SU-DHL-6 (cell line): Measurements from ENCODE around the gene CSF2RB.

Experiments used
- H2AFZ ChIP-seq: fragments of 200-600 bp; sonication (generic); 2 replicates; pipeline ENCODE4 v1.6.1; 2014; ENCODE audit warnings: low read depth, mild to moderate bottlenecking, moderate library complexity, mixed read lengths, antibody characterized with exemption, low read length; ENCODE audit not compliant: severe bottlenecking
- H3F3A ChIP-seq: fragments of 200-600 bp; shearing (Covaris generic); 2 replicates; pipeline ENCODE4 v1.6.0; 2016; ENCODE audit warnings: antibody characterized with exemption, mild to moderate bottlenecking; ENCODE audit not compliant: insufficient read depth
- H3K27ac ChIP-seq: fragments of 200-600 bp; sonication (generic); 2 replicates; pipeline ENCODE4 v1.5.1; 2016; ENCODE audit warnings: low read depth, mild to moderate bottlenecking, low read length, moderate library complexity, mixed read lengths
- H3K27me3 ChIP-seq: fragments of 200-600 bp; sonication (generic), shearing (Covaris generic); 2 replicates; pipeline ENCODE4 v1.6.0; 2014; ENCODE audit warnings: mild to moderate bottlenecking, low read length
- H3K36me3 ChIP-seq: fragments of 200-600 bp; sonication (generic); 2 replicates; pipeline ENCODE4 v1.6.1; 2014; ENCODE audit warnings: mild to moderate bottlenecking, low read length, mixed read lengths
- H3K4me2 ChIP-seq: fragments of 300-600, 200-600 bp; shearing (Covaris generic), sonication (generic); 2 replicates; pipeline ENCODE4 v1.6.0; 2014; ENCODE audit warnings: low read length, low read depth, mild to moderate bottlenecking; ENCODE audit not compliant: poor library complexity, severe bottlenecking
- H3K4me3 ChIP-seq: fragments of 200-600 bp; sonication (generic); 2 replicates; pipeline ENCODE4 v1.5.1; 2014; ENCODE audit warnings: antibody characterized with exemption, low read length, mild to moderate bottlenecking, mixed read lengths; ENCODE audit not compliant: insufficient read depth, poor library complexity, severe bottlenecking
- H3K79me2 ChIP-seq: fragments of 200-600 bp; sonication (generic); 2 replicates; pipeline ENCODE4 v1.6.1; 2014; ENCODE audit warnings: mild to moderate bottlenecking, low read length, moderate library complexity; ENCODE audit not compliant: insufficient read depth
- H3K9ac ChIP-seq: fragments of 200-600 bp; sonication (generic); 2 replicates; pipeline ENCODE4 v1.7.0; 2014; ENCODE audit warnings: mild to moderate bottlenecking, low read length
- H3K9me2 ChIP-seq: fragments of 200-600 bp; sonication (generic); replicated peaks from 2 replicates; pipeline ENCODE4 v1.6.1; 2014; ENCODE audit warnings: low read length; ENCODE audit not compliant: insufficient read depth
- H3K9me3 ChIP-seq: fragments of 200-600 bp; sonication (generic); 2 replicates; pipeline ENCODE4 v1.6.1; 2014; ENCODE audit warnings: low read length, mixed read lengths; ENCODE audit not compliant: insufficient read depth
- H4K20me1 ChIP-seq: fragments of 200-600 bp; sonication (generic); 2 replicates; pipeline ENCODE4 v1.6.1; 2014; ENCODE audit warnings: low read depth, mild to moderate bottlenecking, antibody characterized with exemption, low read length, moderate library complexity, mixed read lengths
- EZH2phosphoT487 ChIP-seq: fragments of 200-600 bp; sonication (generic), shearing (Covaris generic); conservative IDR thresholded peaks from 2 replicates; pipeline ENCODE4 v1.6.1; 2018; ENCODE audit warnings: mild to moderate bottlenecking, antibody characterized with exemption, low read length, moderate library complexity, mixed read lengths
- TF ChIP-seq, protein P1 (sequence below): fragments of 200-600 bp; sonication (generic); IDR thresholded peaks from one replicate; pipeline ENCODE4 v1.5.1; 2017; ENCODE audit warnings: antibody characterized with exemption, mild to moderate bottlenecking, low read length, moderate library complexity; ENCODE audit not compliant: insufficient read depth, poor library complexity, severe bottlenecking

Gene CSF2RB

GRCh38 chr22:36872866-36873498 lies 40.4 kb upstream of the CSF2RB start:
- Histone ChIP-seq H3K36me3 (no peaks in the 10 kb centered on the region), H3K9me2 (no peaks in the 10 kb centered on the region), H3K27me3 (no peaks in the 10 kb centered on the region), H3K79me2 (no peaks in the 10 kb centered on the region), H2AFZ (no peak overlapping the region), H3F3A (no peaks in the 10 kb centered on the region), H3K27ac (no peak overlapping the region), H3K9ac (no peak overlapping the region), H3K4me2 (no peak overlapping the region), H4K20me1 (no peaks in the 10 kb centered on the region), H3K9me3 (no peaks in the 10 kb centered on the region), H3K4me3 (no peak overlapping the region)
- TF ChIP-seq, protein P1, sequence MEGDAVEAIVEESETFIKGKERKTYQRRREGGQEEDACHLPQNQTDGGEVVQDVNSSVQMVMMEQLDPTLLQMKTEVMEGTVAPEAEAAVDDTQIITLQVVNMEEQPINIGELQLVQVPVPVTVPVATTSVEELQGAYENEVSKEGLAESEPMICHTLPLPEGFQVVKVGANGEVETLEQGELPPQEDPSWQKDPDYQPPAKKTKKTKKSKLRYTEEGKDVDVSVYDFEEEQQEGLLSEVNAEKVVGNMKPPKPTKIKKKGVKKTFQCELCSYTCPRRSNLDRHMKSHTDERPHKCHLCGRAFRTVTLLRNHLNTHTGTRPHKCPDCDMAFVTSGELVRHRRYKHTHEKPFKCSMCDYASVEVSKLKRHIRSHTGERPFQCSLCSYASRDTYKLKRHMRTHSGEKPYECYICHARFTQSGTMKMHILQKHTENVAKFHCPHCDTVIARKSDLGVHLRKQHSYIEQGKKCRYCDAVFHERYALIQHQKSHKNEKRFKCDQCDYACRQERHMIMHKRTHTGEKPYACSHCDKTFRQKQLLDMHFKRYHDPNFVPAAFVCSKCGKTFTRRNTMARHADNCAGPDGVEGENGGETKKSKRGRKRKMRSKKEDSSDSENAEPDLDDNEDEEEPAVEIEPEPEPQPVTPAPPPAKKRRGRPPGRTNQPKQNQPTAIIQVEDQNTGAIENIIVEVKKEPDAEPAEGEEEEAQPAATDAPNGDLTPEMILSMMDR = no peak
- no peak for TF ChIP-seq EZH2phosphoT487

DNA sequence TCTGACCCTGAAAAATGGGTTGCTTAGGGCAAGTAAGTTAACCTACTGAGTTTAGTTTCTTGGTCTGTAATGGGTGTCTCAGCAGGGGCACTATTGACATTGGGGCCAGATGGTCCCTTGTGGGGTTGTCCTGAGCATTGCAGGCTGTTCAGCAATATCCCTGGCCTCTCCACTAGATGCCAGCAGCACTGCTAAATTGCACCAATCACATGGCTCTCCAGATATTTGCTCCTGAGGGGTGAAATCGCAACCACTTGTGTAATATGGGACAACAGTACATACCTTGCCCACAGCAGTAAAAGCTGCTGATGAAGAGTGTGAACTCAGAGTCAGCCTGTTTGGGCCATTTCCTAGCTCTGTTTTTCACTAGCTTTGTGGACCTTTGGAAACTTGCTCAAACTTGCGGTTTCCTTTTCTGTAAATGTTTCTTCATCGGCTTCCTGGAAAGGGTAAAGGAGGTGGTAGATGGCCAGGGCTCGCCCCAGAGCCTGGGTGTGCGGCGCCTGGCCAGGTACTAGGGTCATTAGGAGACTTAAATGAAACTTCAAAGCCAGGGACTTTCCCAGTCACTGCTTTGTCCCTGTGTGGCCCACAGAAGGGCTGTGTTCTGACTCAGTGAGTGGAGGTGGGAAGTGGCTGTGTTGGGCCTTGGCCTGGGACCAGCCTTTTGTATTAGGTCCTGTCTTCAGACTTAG lies 39.7 kb upstream of the CSF2RB start:
- no peaks in the 10 kb centered on the region for H3K27me3 ChIP-seq

DNA sequence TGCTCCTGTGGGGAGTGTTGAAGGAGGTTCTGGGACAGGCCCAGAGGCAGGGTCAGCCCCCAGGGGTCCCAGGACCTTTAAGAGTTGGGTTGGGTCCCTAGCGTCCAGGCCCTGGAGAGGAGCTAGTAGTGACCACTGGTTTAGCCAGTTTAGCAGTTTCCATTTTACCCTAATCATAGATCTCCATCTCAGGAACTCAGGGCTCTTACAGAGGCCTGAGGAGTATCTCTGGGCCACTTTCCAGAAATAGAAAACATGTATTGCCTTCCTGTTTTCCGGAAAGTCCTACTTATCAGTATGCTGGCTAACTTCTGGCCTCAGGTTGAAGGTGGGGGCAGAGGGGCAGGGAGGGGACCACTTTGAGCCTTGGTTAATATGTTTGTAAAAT lies 39.1 kb upstream of the CSF2RB start:
- Histone ChIP-seq H3K9me2 (no peaks in the 10 kb centered on the region), H3K4me3 (no peak overlapping the region), H4K20me1 (no peaks in the 10 kb centered on the region), H3K27me3 (no peaks in the 10 kb centered on the region), H3K4me2 (no peak overlapping the region), H3K27ac (no peak overlapping the region), H2AFZ (no peak overlapping the region), H3K9ac (no peak overlapping the region), H3K79me2 (no peaks in the 10 kb centered on the region), H3K9me3 (no peaks in the 10 kb centered on the region), H3F3A (no peaks in the 10 kb centered on the region), H3K36me3 (no peaks in the 10 kb centered on the region)
- TF ChIP-seq EZH2phosphoT487 = no peak
- TF ChIP-seq, protein P1 = no peak

More for the DNA sequence above, 39.7 kb upstream of the CSF2RB start:
- Histone ChIP-seq H3K4me2 (no peak overlapping the region), H3K27ac (no peak overlapping the region), H3K79me2 (no peaks in the 10 kb centered on the region), H3K9me3 (no peaks in the 10 kb centered on the region), H3F3A (no peaks in the 10 kb centered on the region), H2AFZ (no peak overlapping the region), H3K36me3 (no peaks in the 10 kb centered on the region), H3K4me3 (no peak overlapping the region), H3K9ac (no peak overlapping the region), H4K20me1 (no peaks in the 10 kb centered on the region), H3K9me2 (no peaks in the 10 kb centered on the region)
- TF ChIP-seq, protein P1 = no peak
- TF ChIP-seq EZH2phosphoT487 = no peak
